Measurements from ENCODE around the gene GFM1.

GFM1 gene

GRCh38 chr3:158644345-158644908 is at the start of gene GFM1:
Gene GFM1 (plus strand): TSS chr3:158644527. CDS start chr3:158644635, 108 bp downstream.
- H3K4me1 ChIP-seq (ENCODE audit: control insufficient read depth, insufficient read depth, low read length) = no peaks in the 10 kb centered on the region
- H3K27ac ChIP-seq (ENCODE audit: low read depth, low read length) = 0 out of 2 replicates have a peak within 1 kb of the TSS, but pooled peaks have one; percentile 57
- H3K27me3 ChIP-seq (ENCODE audit: control insufficient read depth, insufficient read depth, low read length) = no peaks in the 10 kb centered on the region
- peaks cover 29% of the 10 kb centered on the region for H3K36me3 ChIP-seq (ENCODE audit: control insufficient read depth, insufficient read depth, low read length)
- H3K4me3 ChIP-seq (ENCODE audit: low read depth, low read length) = peak within 1 kb of the TSS; percentile 97
- H3K9me3 ChIP-seq (ENCODE audit: control insufficient read depth, insufficient read depth, low read depth, low read length) = no peaks in the 10 kb centered on the region
- peak within 1 kb of the TSS; percentile 95 for H3K9ac ChIP-seq (ENCODE audit: low read length)

- H3K4me1 ChIP-seq (ENCODE audit: control insufficient read depth, insufficient read depth, low read length) = no peaks in the 10 kb centered on the region
- no peaks in the 10 kb centered on the region for H3K9me3 ChIP-seq (ENCODE audit: control insufficient read depth, insufficient read depth, low read depth, low read length)
- H3K27ac ChIP-seq (ENCODE audit: low read depth, low read length) = no peak overlapping the region
- H3K9ac ChIP-seq (ENCODE audit: low read length) = no peak overlapping the region
- no peak overlapping the region for H3K4me3 ChIP-seq (ENCODE audit: low read depth, low read length)
- H3K36me3 ChIP-seq (ENCODE audit: control insufficient read depth, insufficient read depth, low read length) = no peaks in the 10 kb centered on the region
- H3K27me3 ChIP-seq (ENCODE audit: control insufficient read depth, insufficient read depth, low read length) = no peaks in the 10 kb centered on the region
Observed at GRCh38 chr3:158600787-158601186, 43.5 kb upstream of the GFM1 start.

- H3K9ac ChIP-seq (ENCODE audit: low read length) = no peak overlapping the region
- no peak overlapping the region for H3K27ac ChIP-seq (ENCODE audit: low read depth, low read length)
- H3K9me3 ChIP-seq (ENCODE audit: control insufficient read depth, insufficient read depth, low read depth, low read length) = no peaks in the 10 kb centered on the region
- no peaks in the 10 kb centered on the region for H3K36me3 ChIP-seq (ENCODE audit: control insufficient read depth, insufficient read depth, low read length)
- no peaks in the 10 kb centered on the region for H3K27me3 ChIP-seq (ENCODE audit: control insufficient read depth, insufficient read depth, low read length)
- no peaks in the 10 kb centered on the region for H3K4me1 ChIP-seq (ENCODE audit: control insufficient read depth, insufficient read depth, low read length)
- no peak overlapping the region for H3K4me3 ChIP-seq (ENCODE audit: low read depth, low read length)
Observed at GRCh38 chr3:158602227-158602626, 42.1 kb upstream of the GFM1 start.

- Histone ChIP-seq H3K36me3 (ENCODE audit: control insufficient read depth, insufficient read depth, low read length) (no peaks in the 10 kb centered on the region), H3K9me3 (ENCODE audit: control insufficient read depth, insufficient read depth, low read depth, low read length) (peaks cover 48% of the 10 kb centered on the region), H3K27ac (ENCODE audit: low read depth, low read length) (no peak overlapping the region), H3K4me1 (ENCODE audit: control insufficient read depth, insufficient read depth, low read length) (no peaks in the 10 kb centered on the region), H3K27me3 (ENCODE audit: control insufficient read depth, insufficient read depth, low read length) (no peaks in the 10 kb centered on the region), H3K4me3 (ENCODE audit: low read depth, low read length) (no peak overlapping the region), H3K9ac (ENCODE audit: low read length) (no peak overlapping the region)
Observed at GRCh38 chr3:158617982-158618875, 26.1 kb upstream of the GFM1 start.

- H3K9me3 ChIP-seq (ENCODE audit: control insufficient read depth, insufficient read depth, low read depth, low read length) = peaks cover 11% of the 10 kb centered on the region; the same call in 1 of the 2 replicates
- H3K4me1 ChIP-seq (ENCODE audit: control insufficient read depth, insufficient read depth, low read length) = no peaks in the 10 kb centered on the region
- no peak overlapping the region for H3K4me3 ChIP-seq (ENCODE audit: low read depth, low read length)
- no peak overlapping the region for H3K27ac ChIP-seq (ENCODE audit: low read depth, low read length)
- H3K27me3 ChIP-seq (ENCODE audit: control insufficient read depth, insufficient read depth, low read length) = no peaks in the 10 kb centered on the region
- no peaks in the 10 kb centered on the region for H3K36me3 ChIP-seq (ENCODE audit: control insufficient read depth, insufficient read depth, low read length)
- H3K9ac ChIP-seq (ENCODE audit: low read length) = no peak overlapping the region
Observed at GRCh38 chr3:158625881-158626280, 18.4 kb upstream of the GFM1 start.

GRCh38 chr3:158631981-158632380 is 12.3 kb upstream of the GFM1 start:
- Histone ChIP-seq H3K27me3 (ENCODE audit: control insufficient read depth, insufficient read depth, low read length) (no peaks in the 10 kb centered on the region), H3K4me3 (ENCODE audit: low read depth, low read length) (no peak overlapping the region), H3K27ac (ENCODE audit: low read depth, low read length) (no peak overlapping the region), H3K9ac (ENCODE audit: low read length) (no peak overlapping the region), H3K4me1 (ENCODE audit: control insufficient read depth, insufficient read depth, low read length) (peaks cover 9% of the 10 kb centered on the region), H3K9me3 (ENCODE audit: control insufficient read depth, insufficient read depth, low read depth, low read length) (peaks cover 5% of the 10 kb centered on the region; the same call in 1 of the 2 replicates), H3K36me3 (ENCODE audit: control insufficient read depth, insufficient read depth, low read length) (no peaks in the 10 kb centered on the region)

- Histone ChIP-seq H3K9me3 (ENCODE audit: control insufficient read depth, insufficient read depth, low read depth, low read length) (no peaks in the 10 kb centered on the region), H3K4me1 (ENCODE audit: control insufficient read depth, insufficient read depth, low read length) (no peaks in the 10 kb centered on the region), H3K4me3 (ENCODE audit: low read depth, low read length) (no peak overlapping the region)
Observed at GRCh38 chr3:158640646-158641045, 3.7 kb upstream of the GFM1 start.

GRCh38 chr3:158642005-158642404 is 2.3 kb upstream of the GFM1 start:
- no peak overlapping the region for H3K9ac ChIP-seq (ENCODE audit: low read length)
- no peaks in the 10 kb centered on the region for H3K4me1 ChIP-seq (ENCODE audit: control insufficient read depth, insufficient read depth, low read length)
- no peak overlapping the region for H3K4me3 ChIP-seq (ENCODE audit: low read depth, low read length)
- no peaks in the 10 kb centered on the region for H3K27me3 ChIP-seq (ENCODE audit: control insufficient read depth, insufficient read depth, low read length)
- H3K9me3 ChIP-seq (ENCODE audit: control insufficient read depth, insufficient read depth, low read depth, low read length) = no peaks in the 10 kb centered on the region
- peaks cover 12% of the 10 kb centered on the region for H3K36me3 ChIP-seq (ENCODE audit: control insufficient read depth, insufficient read depth, low read length)
- no peak overlapping the region for H3K27ac ChIP-seq (ENCODE audit: low read depth, low read length)

More at GRCh38 chr3:158640646-158641045, 3.7 kb upstream of the GFM1 start:
- no peak overlapping the region for H3K27ac ChIP-seq (ENCODE audit: low read depth, low read length)
- no peaks in the 10 kb centered on the region for H3K27me3 ChIP-seq (ENCODE audit: control insufficient read depth, insufficient read depth, low read length)
- H3K36me3 ChIP-seq (ENCODE audit: control insufficient read depth, insufficient read depth, low read length) = no peaks in the 10 kb centered on the region
- H3K9ac ChIP-seq (ENCODE audit: low read length) = no peak overlapping the region

GRCh38 chr3:158642474-158643210 is 1.7 kb upstream of the GFM1 start:
- no peak overlapping the region for H3K9ac ChIP-seq (ENCODE audit: low read length)
- H3K4me1 ChIP-seq (ENCODE audit: control insufficient read depth, insufficient read depth, low read length) = no peaks in the 10 kb centered on the region

GRCh38 chr3:158649791-158650190 is 5.5 kb downstream of the GFM1 start:
- no peak overlapping the region for H3K27ac ChIP-seq (ENCODE audit: low read depth, low read length)
- no peak overlapping the region for H3K4me3 ChIP-seq (ENCODE audit: low read depth, low read length)
- peaks cover 72% of the 10 kb centered on the region for H3K36me3 ChIP-seq (ENCODE audit: control insufficient read depth, insufficient read depth, low read length)
- no peaks in the 10 kb centered on the region for H3K4me1 ChIP-seq (ENCODE audit: control insufficient read depth, insufficient read depth, low read length)
- no peaks in the 10 kb centered on the region for H3K9me3 ChIP-seq (ENCODE audit: control insufficient read depth, insufficient read depth, low read depth, low read length)
- no peak overlapping the region for H3K9ac ChIP-seq (ENCODE audit: low read length)
- H3K27me3 ChIP-seq (ENCODE audit: control insufficient read depth, insufficient read depth, low read length) = no peaks in the 10 kb centered on the region

More at GRCh38 chr3:158642474-158643210, 1.7 kb upstream of the GFM1 start:
- Histone ChIP-seq H3K27me3 (ENCODE audit: control insufficient read depth, insufficient read depth, low read length) (no peaks in the 10 kb centered on the region), H3K27ac (ENCODE audit: low read depth, low read length) (no peak overlapping the region), H3K4me3 (ENCODE audit: low read depth, low read length) (no peak overlapping the region), H3K36me3 (ENCODE audit: control insufficient read depth, insufficient read depth, low read length) (peaks cover 18% of the 10 kb centered on the region), H3K9me3 (ENCODE audit: control insufficient read depth, insufficient read depth, low read depth, low read length) (no peaks in the 10 kb centered on the region)

- H3K27ac ChIP-seq (ENCODE audit: low read depth, low read length) = no peak overlapping the region
- H3K4me1 ChIP-seq (ENCODE audit: control insufficient read depth, insufficient read depth, low read length) = no peaks in the 10 kb centered on the region
- H3K9ac ChIP-seq (ENCODE audit: low read length) = no peak overlapping the region
- no peak overlapping the region for H3K4me3 ChIP-seq (ENCODE audit: low read depth, low read length)
- H3K9me3 ChIP-seq (ENCODE audit: control insufficient read depth, insufficient read depth, low read depth, low read length) = no peaks in the 10 kb centered on the region
- H3K36me3 ChIP-seq (ENCODE audit: control insufficient read depth, insufficient read depth, low read length) = peaks cover 79% of the 10 kb centered on the region
- H3K27me3 ChIP-seq (ENCODE audit: control insufficient read depth, insufficient read depth, low read length) = no peaks in the 10 kb centered on the region
Observed at GRCh38 chr3:158651192-158651591, 6.9 kb downstream of the GFM1 start.

All from HUES6 (cell line).